WERI-Rb-1 (cell line): ENCODE results near the gene CPEB1.
"Not testable (repeated sequence)": the region's sequence is repeated elsewhere in the genome, so short reads cannot be mapped to it uniquely, and the experiment has no call there.

Experiments
- DNase-seq: peaks from one replicate; pipeline ENCODE4 v3.0.0-alpha.2; 2020
- H3K27ac ChIP-seq: fragments of 250-450 bp; sonication (Bioruptor Pico); 2 replicates; pipeline ENCODE4 v1.5.1; 2020; ENCODE audit warnings: mild to moderate bottlenecking, moderate library complexity
- H3K27me3 ChIP-seq: fragments of 250-450 bp; sonication (Bioruptor Pico); 2 replicates; pipeline ENCODE4 v1.5.1; 2021; ENCODE audit warnings: mild to moderate bottlenecking, low read depth, moderate library complexity; ENCODE audit not compliant: insufficient read depth, severe bottlenecking
- H3K36me3 ChIP-seq: fragments of 250-450 bp; sonication (Bioruptor Pico); 2 replicates; pipeline ENCODE4 v1.5.1; 2020; ENCODE audit warnings: mild to moderate bottlenecking, moderate library complexity
- H3K4me3 ChIP-seq: 2 replicates; pipeline ENCODE4 v1.5.1; 2011; ENCODE audit warnings: low read depth, mild to moderate bottlenecking, control low read depth, low read length
- H3K9me3 ChIP-seq: fragments of 250-450 bp; sonication (Bioruptor Pico); 2 replicates; pipeline ENCODE4 v1.5.1; 2021; ENCODE audit warnings: mild to moderate bottlenecking, moderate library complexity; ENCODE audit not compliant: severe bottlenecking
- TF ChIP-seq, protein P1 (sequence below): IDR thresholded peaks from 2 replicates; pipeline ENCODE4 v1.5.1; 2011; ENCODE audit warnings: low read depth, mild to moderate bottlenecking, control low read depth, inconsistent platforms, low read length

The CPEB1 gene

DNA sequence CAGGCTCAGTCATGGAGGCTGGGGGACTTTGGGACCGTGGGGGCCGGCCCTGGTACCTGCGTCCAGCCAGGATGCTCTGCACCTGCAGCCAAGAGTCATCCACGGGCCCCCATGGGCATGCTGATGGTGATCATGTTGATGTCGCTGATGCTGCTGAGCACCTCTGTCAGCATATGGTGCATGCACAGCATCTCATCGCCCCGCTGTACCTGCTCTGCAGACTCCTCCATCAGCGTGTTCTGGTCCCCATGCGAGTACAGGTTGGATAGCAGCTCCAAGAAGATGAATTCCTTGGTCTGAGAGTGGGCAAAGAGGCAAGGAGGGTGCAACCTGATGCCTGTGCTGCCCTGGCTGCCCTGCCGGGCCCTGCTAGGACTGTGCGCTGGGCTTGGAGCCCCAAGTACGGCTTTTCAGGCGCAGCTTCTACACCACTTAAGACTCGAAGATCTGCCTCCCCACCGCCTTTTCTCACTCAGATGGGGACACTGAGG lies 114.1 kb downstream of the CPEB1 start:
- Histone ChIP-seq H3K9me3 (no peaks in the 10 kb centered on the region), H3K36me3 (peaks cover 42% of the 10 kb centered on the region), H3K4me3 (no peak overlapping the region), H3K27me3 (no peaks in the 10 kb centered on the region), H3K27ac (no peak overlapping the region)
- TF ChIP-seq, protein P1, sequence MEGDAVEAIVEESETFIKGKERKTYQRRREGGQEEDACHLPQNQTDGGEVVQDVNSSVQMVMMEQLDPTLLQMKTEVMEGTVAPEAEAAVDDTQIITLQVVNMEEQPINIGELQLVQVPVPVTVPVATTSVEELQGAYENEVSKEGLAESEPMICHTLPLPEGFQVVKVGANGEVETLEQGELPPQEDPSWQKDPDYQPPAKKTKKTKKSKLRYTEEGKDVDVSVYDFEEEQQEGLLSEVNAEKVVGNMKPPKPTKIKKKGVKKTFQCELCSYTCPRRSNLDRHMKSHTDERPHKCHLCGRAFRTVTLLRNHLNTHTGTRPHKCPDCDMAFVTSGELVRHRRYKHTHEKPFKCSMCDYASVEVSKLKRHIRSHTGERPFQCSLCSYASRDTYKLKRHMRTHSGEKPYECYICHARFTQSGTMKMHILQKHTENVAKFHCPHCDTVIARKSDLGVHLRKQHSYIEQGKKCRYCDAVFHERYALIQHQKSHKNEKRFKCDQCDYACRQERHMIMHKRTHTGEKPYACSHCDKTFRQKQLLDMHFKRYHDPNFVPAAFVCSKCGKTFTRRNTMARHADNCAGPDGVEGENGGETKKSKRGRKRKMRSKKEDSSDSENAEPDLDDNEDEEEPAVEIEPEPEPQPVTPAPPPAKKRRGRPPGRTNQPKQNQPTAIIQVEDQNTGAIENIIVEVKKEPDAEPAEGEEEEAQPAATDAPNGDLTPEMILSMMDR: no peak
- DNase-seq: no peak

DNA sequence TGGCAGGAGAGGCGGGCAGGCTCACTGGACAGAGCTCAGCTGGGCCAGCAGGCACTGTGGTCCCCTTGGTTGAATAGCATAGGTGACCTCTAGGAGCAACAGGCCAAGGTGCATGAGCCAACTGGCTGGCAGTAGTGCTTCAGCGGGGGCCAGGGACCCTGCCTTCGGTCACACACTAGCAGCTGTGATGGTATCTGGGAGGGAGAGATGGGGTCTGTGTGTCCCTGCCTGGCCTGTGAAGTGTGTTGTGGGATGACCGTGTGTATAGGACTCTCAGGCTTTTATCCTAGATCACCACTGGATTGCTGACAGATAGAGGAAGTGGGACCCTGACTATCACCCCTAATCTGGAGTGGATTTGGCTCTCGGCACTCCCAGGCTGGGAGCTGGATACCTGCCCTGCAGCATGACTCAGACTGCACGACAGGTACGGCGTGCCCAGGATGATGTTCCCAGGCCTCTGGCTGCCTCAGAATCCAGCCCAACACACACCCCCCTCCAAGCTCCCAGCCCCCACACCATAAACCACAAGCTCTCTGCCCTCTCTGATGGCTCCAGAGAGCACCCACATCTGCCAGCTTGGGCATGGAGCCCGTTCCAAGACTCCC lies 114.7 kb downstream of the CPEB1 start:
- Histone ChIP-seq H3K4me3 (no peak overlapping the region), H3K27ac (no peak overlapping the region), H3K9me3 (no peaks in the 10 kb centered on the region), H3K27me3 (no peaks in the 10 kb centered on the region), H3K36me3 (peaks cover 36% of the 10 kb centered on the region)
- no peak for DNase-seq
- TF ChIP-seq, protein P1: no peak

DNA sequence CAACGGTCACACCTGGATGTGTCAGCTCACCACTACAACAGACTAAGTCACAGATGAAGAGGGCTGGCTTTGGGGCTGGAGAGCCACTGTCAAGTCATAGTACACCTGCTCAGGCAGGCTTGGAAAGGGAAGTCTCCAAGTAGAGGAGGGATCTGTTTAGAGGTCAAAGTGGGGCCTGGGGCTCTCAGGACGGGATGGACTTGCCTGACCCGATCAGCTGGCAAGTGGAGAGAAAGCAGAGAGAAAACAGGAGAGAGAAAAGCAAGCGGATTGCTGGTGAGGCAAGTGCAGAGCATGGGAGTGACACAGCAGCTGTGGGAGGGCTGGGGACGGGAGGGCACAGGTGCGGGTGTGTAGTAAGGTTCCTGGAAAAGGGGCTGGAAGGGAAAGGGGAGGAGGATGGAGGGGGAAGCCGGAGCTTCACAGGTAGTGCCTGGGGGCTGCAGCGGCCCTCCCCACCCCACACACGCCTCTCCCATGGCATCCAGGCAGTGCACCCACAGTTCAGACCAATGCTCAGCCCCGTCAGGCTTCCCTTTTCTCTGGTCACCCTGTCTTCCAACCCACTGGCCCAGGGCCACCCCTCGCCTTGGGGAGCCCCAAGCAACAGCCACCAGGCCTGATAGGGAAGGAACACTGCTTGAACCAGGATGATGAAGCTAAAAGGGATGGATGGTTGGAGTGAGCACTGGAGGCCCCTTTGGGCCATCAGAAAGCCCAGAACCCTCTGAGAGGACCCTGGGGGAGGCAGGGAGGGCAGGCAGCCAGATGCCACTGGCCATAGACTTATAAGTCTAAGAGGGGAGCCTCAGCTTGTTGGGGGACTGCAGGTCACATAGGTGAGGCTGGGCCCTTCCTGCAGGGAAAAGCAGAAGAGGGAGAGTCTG lies 115.4 kb downstream of the CPEB1 start:
- H3K36me3 ChIP-seq: peaks cover 29% of the 10 kb centered on the region
- no peak overlapping the region for H3K4me3 ChIP-seq
- TF ChIP-seq, protein P1: no peak
- no peak for DNase-seq
- no peaks in the 10 kb centered on the region for H3K27me3 ChIP-seq
- no peaks in the 10 kb centered on the region for H3K9me3 ChIP-seq
- H3K27ac ChIP-seq: no peak overlapping the region

DNA sequence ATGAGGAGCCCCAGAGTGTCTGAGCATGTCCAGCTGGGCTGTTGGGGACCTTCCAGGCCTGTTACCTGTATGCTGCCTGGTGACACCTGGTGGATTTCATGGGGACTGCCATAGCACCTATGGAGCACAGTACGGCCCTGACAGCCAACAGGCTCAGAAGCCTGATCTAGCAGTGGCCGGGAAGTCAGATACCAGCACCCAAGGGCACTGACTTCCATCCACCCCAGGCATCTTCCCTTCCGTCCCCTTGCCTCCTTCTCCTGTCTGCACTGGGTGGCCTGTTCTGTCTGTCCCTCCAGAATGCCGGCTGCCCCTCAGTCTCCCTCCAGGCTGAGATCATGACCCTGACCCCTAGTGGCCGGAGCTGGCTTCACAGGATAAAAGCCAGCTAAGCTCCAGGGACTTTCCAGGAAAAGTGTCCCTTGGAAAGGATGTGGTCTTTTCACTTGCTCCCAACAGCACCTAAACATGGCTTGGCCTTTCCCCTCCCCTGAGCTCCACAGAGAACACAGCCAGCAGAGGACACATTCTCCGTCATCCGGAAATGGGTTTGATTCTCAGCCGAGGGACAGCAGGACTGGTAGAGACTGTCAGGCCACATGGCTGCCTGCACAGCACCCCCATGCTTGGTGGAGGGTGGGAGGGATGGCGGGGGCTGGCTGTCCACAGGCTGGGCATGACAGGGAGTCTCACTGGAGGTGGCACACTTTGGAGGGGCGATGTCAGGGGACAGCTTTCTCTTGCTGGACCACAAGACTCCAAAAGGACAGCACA lies 116.4 kb downstream of the CPEB1 start:
- Histone ChIP-seq H3K27ac (peak overlapping the region; percentile 73), H3K27me3 (no peaks in the 10 kb centered on the region), H3K36me3 (peaks cover 19% of the 10 kb centered on the region), H3K9me3 (no peaks in the 10 kb centered on the region), H3K4me3 (peak overlapping the region; percentile 44)
- peak; percentile 89 for DNase-seq
- TF ChIP-seq, protein P1: peak; percentile 63

DNA sequence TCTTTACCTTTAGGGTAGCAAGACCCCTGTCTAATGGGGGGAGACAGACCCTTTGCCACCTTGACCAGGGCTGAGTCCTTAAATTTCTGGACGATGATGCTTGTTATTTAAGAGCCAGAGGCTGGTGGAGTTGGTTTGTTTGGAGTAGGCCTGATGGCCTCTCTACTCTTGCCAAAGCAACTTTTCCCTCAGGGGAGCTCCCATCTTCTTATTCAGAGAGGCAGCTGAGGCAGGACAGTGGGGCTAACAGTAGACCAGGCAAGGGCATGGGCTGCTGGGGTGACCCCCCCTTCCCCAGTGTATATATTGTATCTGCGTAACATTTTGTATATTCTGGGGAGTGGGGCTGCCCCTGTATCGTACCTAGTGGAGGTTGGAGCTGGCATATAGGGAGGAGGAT lies 117.2 kb downstream of the CPEB1 start:
- no peaks in the 10 kb centered on the region for H3K9me3 ChIP-seq
- H3K27ac ChIP-seq: no peak overlapping the region
- no peaks in the 10 kb centered on the region for H3K27me3 ChIP-seq
- no peak for DNase-seq
- TF ChIP-seq, protein P1: no peak
- peaks cover 11% of the 10 kb centered on the region for H3K36me3 ChIP-seq
- no peak overlapping the region for H3K4me3 ChIP-seq

DNA sequence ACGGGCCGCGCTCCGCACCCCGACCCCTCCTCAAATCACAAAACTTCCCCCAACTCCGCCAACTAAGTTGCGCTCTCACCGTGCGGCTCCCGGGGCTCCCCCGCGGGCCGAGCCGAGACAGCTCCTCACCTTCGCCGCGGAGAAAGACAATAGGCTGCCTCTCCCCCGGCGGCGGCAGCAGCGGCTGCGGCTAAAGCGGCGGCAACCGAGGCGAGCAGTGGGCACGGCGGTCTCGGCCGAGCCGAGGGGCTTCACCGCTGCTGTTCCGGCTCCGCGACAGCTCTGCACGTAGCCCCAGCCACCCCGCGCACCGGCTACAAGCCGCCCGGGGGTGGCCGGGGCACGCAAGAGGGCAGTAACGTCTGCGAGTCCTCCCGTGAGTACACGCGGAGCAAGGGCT lies 133.6 kb downstream of the CPEB1 start:
- not testable (repeated sequence) for H3K27ac ChIP-seq, H3K9me3 ChIP-seq, H3K27me3 ChIP-seq, H3K36me3 ChIP-seq, H3K4me3 ChIP-seq, DNase-seq

DNA sequence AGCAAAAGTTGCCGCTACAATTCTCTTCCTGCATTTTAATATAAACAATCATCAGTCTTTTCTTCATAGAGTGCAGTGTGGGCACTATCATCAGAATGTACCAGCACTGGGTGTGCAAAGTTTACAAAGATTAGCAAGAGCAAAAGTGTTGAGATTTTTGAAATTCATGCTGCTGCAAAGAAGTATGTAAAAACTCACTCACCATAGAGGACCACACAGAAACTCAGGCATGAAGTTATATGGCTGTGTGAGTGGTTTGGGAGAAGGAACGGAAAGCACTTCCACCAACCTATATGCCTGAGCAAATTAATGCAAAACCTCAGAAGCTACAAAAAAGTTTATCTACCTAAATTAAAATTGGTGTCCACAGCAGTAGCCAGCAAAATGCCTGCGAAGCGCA lies 139.5 kb downstream of the CPEB1 start:
- not testable (repeated sequence) for H3K9me3 ChIP-seq, H3K4me3 ChIP-seq, H3K27ac ChIP-seq, DNase-seq, H3K27me3 ChIP-seq, H3K36me3 ChIP-seq

DNA sequence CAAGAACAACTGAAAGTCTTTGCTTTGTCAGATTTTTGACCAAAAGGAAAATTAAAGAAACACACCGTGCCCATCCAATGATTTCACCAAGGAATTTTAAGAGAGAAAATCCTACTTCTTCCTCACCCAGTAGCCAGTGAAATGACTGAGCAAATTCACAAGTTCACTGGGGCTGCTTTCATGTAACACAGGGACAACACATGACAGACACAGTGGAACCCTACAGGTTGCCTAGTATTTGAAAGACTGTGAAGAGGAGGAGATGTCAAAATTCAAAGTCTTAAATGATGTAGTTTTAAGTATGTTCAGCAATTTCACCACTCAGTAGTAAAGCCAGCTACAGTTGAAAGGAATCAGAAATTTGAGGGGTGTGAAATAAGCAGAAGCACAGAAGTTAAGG lies 140.1 kb downstream of the CPEB1 start:
- H3K9me3 ChIP-seq, H3K27me3 ChIP-seq, H3K4me3 ChIP-seq, H3K36me3 ChIP-seq, DNase-seq, H3K27ac ChIP-seq: not testable (repeated sequence)
